GM04504 (cell line): Measurements from ENCODE around the gene TRPM3.

Source experiments
- DNase-seq: peaks from one replicate; pipeline ENCODE4 v3.0.0-alpha.2; 2012; ENCODE audit warnings: low read depth

Gene TRPM3

GRCh38 chr9:71121275-71122021, at the start of gene TRPM3:
Gene TRPM3, minus strand, starts transcription at chr9:71121621. Its CDS starts 267 bp downstream, at chr9:71121354.
- no peak for DNase-seq

- DNase-seq: no peak
Observed at GRCh38 chr9:71168418-71168817, 47.0 kb upstream of the TRPM3 start.

GRCh38 chr9:71162126-71162525, 40.7 kb upstream of the TRPM3 start:
- DNase-seq: no peak

GRCh38 chr9:71157731-71158130, 36.3 kb upstream of the TRPM3 start:
- no peak for DNase-seq

- DNase-seq: no peak
Observed at GRCh38 chr9:71147368-71147767, 25.9 kb upstream of the TRPM3 start.

GRCh38 chr9:71146511-71146910, 25.1 kb upstream of the TRPM3 start:
- DNase-seq: no peak

- no peak for DNase-seq
Observed at GRCh38 chr9:71145179-71145578, 23.8 kb upstream of the TRPM3 start.

GRCh38 chr9:71144495-71144894, 23.1 kb upstream of the TRPM3 start:
- DNase-seq: no peak

- no peak for DNase-seq
Observed at GRCh38 chr9:71136696-71137095, 15.3 kb upstream of the TRPM3 start.

GRCh38 chr9:71131145-71131544, 9.7 kb upstream of the TRPM3 start:
- DNase-seq: no peak

- no peak for DNase-seq
Observed at GRCh38 chr9:71130521-71130920, 9.1 kb upstream of the TRPM3 start.

- DNase-seq: no peak
Observed at GRCh38 chr9:71128796-71129195, 7.4 kb upstream of the TRPM3 start.

- no peak for DNase-seq
Observed at GRCh38 chr9:71127301-71127700, 5.9 kb upstream of the TRPM3 start.

- DNase-seq: no peak
Observed at GRCh38 chr9:71122421-71122820, 1.0 kb upstream of the TRPM3 start.

GRCh38 chr9:71122022-71122275, 528 bp upstream of the TRPM3 start:
- no peak for DNase-seq

- DNase-seq: no peak
Observed at GRCh38 chr9:71120501-71121247, 747 bp downstream of the TRPM3 start.

GRCh38 chr9:71119746-71120145, 1.7 kb downstream of the TRPM3 start:
- no peak for DNase-seq

GRCh38 chr9:71118324-71118723, 3.1 kb downstream of the TRPM3 start:
- DNase-seq: no peak

GRCh38 chr9:71115448-71115975, 5.9 kb downstream of the TRPM3 start:
- DNase-seq: no peak

GRCh38 chr9:71112866-71113265, 8.6 kb downstream of the TRPM3 start:
- no peak for DNase-seq

GRCh38 chr9:71108937-71109336, 12.5 kb downstream of the TRPM3 start:
- no peak for DNase-seq

GRCh38 chr9:71106992-71107391, 14.4 kb downstream of the TRPM3 start:
- no peak for DNase-seq

- DNase-seq: no peak
Observed at GRCh38 chr9:71105192-71105591, 16.2 kb downstream of the TRPM3 start.

GRCh38 chr9:71098801-71099200, 22.6 kb downstream of the TRPM3 start:
- DNase-seq: no peak
